SKM-1 treated with dmso at 0.1 percent for 144 hours (cell line): ENCODE measurements around the gene CDH12.

Experiments used
- DNase-seq: peaks from one replicate; lab custom pipeline; 2025; ENCODE audit not compliant: unreplicated experiment; lab: John Stamatoyannopoulos, UW

Gene CDH12

GRCh38 chr5:21776466-21776865, 1076.7 kb downstream of the CDH12 start:
- no peak for DNase-seq

- DNase-seq: no peak
Measured at GRCh38 chr5:21774801-21775200, 1078.3 kb downstream of the CDH12 start.

GRCh38 chr5:21774281-21774680, 1078.9 kb downstream of the CDH12 start:
- no peak for DNase-seq

- no peak for DNase-seq
Measured at GRCh38 chr5:21773456-21773855, 1079.7 kb downstream of the CDH12 start.

- peak; percentile 82 for DNase-seq
Measured at GRCh38 chr5:21765406-21765805, 1087.7 kb downstream of the CDH12 start.

- no peak for DNase-seq
Measured at GRCh38 chr5:21739096-21739495, 1114.0 kb downstream of the CDH12 start.

- DNase-seq: no peak
Measured at GRCh38 chr5:21723500-21723899, 1129.6 kb downstream of the CDH12 start.

GRCh38 chr5:21711866-21712758, 1141.0 kb downstream of the CDH12 start:
- no peak for DNase-seq

- no peak for DNase-seq
Measured at GRCh38 chr5:21709770-21710169, 1143.4 kb downstream of the CDH12 start.

- no peak for DNase-seq
Measured at GRCh38 chr5:21704974-21705668, 1148.0 kb downstream of the CDH12 start.

GRCh38 chr5:21701317-21701716, 1151.8 kb downstream of the CDH12 start:
- no peak for DNase-seq
